Raji (cell line): ENCODE measurements around the gene SFMBT1.
A peak's percentile ranks its signal among the peaks of the same experiment; 100 is the strongest.

Source experiments
- POLR2A ChIP-seq: IDR thresholded peaks from 2 replicates; pipeline ENCODE4 v1.6.1; 2011; ENCODE audit warnings: low read depth, low read length, control low read depth; ENCODE audit not compliant: insufficient read depth

The SFMBT1 gene

GRCh38 chr3:52926554-52926953, 119.3 kb downstream of the SFMBT1 start:
- TF ChIP-seq POLR2A, result no peak

GRCh38 chr3:52925405-52926313, 120.2 kb downstream of the SFMBT1 start:
- TF ChIP-seq POLR2A, result no peak

GRCh38 chr3:52923963-52924362, 121.9 kb downstream of the SFMBT1 start:
- TF ChIP-seq POLR2A, result no peak

- TF ChIP-seq POLR2A, result no peak
These were observed 125.0 kb downstream of the SFMBT1 start for GRCh38 chr3:52920841-52921240.

- TF ChIP-seq POLR2A, result no peak
These were observed 128.8 kb downstream of the SFMBT1 start for GRCh38 chr3:52917044-52917443.

GRCh38 chr3:52915294-52915693, 130.6 kb downstream of the SFMBT1 start:
- no peak for TF ChIP-seq POLR2A

GRCh38 chr3:52912885-52913731, 132.8 kb downstream of the SFMBT1 start:
- no peak for TF ChIP-seq POLR2A

GRCh38 chr3:52910823-52911222, 135.1 kb downstream of the SFMBT1 start:
- TF ChIP-seq POLR2A, result no peak

GRCh38 chr3:52907497-52907896, 138.4 kb downstream of the SFMBT1 start:
- no peak for TF ChIP-seq POLR2A

GRCh38 chr3:52904552-52904951, 141.3 kb downstream of the SFMBT1 start:
- TF ChIP-seq POLR2A, result no peak

- no peak for TF ChIP-seq POLR2A
These were observed 141.9 kb downstream of the SFMBT1 start for GRCh38 chr3:52904000-52904399.

GRCh38 chr3:52897130-52898122, 148.4 kb downstream of the SFMBT1 start, which contains the start of gene STIMATE:
Gene STIMATE (minus strand): TSS chr3:52897548. CDS start chr3:52897450, 98 bp downstream.
- TF ChIP-seq POLR2A, result peak; percentile 79

- TF ChIP-seq POLR2A, result no peak
These were observed 149.3 kb downstream of the SFMBT1 start for GRCh38 chr3:52896613-52897012.

GRCh38 chr3:52896151-52896550, 149.7 kb downstream of the SFMBT1 start:
- no peak for TF ChIP-seq POLR2A
